ENCODE results near the gene KIF16B.

DNA sequence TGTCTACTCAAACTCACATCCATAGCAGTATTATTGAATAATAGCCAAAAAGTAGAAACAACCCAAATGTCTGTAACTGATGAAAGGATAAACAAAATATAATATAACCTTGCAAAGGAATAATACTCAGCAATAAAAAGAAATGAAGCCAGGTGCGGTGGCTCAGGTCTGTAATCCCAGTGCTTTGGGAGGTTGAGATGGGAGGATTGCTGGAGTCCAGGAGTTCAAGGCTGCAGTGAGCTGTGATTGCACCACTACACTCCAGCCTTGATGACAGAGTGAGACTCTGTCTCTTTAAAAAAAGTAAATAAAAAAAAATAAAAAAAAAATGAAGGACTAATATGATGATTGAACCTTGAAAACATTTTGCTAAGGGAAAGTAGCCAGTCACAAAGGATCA lies 22.1 kb upstream of the KIF16B start:
- TF ChIP-seq, protein P1, sequence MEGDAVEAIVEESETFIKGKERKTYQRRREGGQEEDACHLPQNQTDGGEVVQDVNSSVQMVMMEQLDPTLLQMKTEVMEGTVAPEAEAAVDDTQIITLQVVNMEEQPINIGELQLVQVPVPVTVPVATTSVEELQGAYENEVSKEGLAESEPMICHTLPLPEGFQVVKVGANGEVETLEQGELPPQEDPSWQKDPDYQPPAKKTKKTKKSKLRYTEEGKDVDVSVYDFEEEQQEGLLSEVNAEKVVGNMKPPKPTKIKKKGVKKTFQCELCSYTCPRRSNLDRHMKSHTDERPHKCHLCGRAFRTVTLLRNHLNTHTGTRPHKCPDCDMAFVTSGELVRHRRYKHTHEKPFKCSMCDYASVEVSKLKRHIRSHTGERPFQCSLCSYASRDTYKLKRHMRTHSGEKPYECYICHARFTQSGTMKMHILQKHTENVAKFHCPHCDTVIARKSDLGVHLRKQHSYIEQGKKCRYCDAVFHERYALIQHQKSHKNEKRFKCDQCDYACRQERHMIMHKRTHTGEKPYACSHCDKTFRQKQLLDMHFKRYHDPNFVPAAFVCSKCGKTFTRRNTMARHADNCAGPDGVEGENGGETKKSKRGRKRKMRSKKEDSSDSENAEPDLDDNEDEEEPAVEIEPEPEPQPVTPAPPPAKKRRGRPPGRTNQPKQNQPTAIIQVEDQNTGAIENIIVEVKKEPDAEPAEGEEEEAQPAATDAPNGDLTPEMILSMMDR (conservative IDR thresholded peaks at IDR 0.05 in 1 of 2, IDR thresholded peaks at IDR 0.05 in 1 of 2; ENCODE audit: extremely low read depth in 1 of 2, insufficient read depth in 1 of 2, low read depth in 1 of 2, low read length in 2 of 2), result no peak
- no peak for TF ChIP-seq EZH2 (IDR thresholded peaks at IDR 0.05; ENCODE audit: borderline replicate concordance, low read length)

Measured in mammary epithelial cell (primary cell).